HCT116 (cell line): ENCODE measurements around the gene SCAF4. TPM values are rescaled to one million over a fixed set of nuclear protein-coding genes. Genes with fewer than 3 reads are reported as not detected.

ENCODE experiments used
- ATAC-seq: fragments of 200-7000 bp; cut with Tn5 transposase; 2 replicates; pipeline ENCODE4 v1.9.1; 2020; ENCODE audit warnings: mild to moderate bottlenecking, moderate library complexity
- BruUV-seq: library from RNA; stranded (reverse); fragments of 400-500 nt; replicated peaks from 2 replicates; lab custom pipeline; 2021; lab: Mats Ljungman, UMichigan
- CTCF ChIA-PET: fragments of 300-600 bp; sonication (Branson Sonifier 250); formaldehyde crosslinking; loops from one replicate; lab custom pipeline; 2021; ENCODE audit warnings: antibody characterized with exemption; lab: Charles Lee
- POLR2A ChIA-PET: fragments of 300-600, 350-600 bp; sonication (Branson Sonifier 250); formaldehyde crosslinking; loops from one replicate; lab custom pipeline; 2021; ENCODE audit warnings: antibody characterized with exemption; lab: Charles Lee
- RAD21 ChIA-PET, 2 experiments: fragments of 300-600 bp; sonication (Branson Sonifier 250); formaldehyde crosslinking; loops; one replicate each; lab custom pipeline; 2023; ENCODE audit warnings: low total read pairs in 2 of 2; ENCODE audit not compliant: uncharacterized antibody in 2 of 2, unreplicated experiment in 2 of 2, low non-redundant PET in 1 of 2; lab: Charles Lee
- DNase-seq: peaks from one replicate; pipeline ENCODE4 v3.0.0-alpha.2; 2010; ENCODE audit warnings: low read depth, low spot score
- H2AFZ ChIP-seq: fragments of 200-600 bp; shearing (Covaris generic), sonication (generic); 2 replicates; pipeline ENCODE4 v1.6.1; 2017; ENCODE audit warnings: low read depth, mixed run types, mixed read lengths, antibody characterized with exemption, low read length; ENCODE audit not compliant: poor library complexity, severe bottlenecking
- H3K27ac ChIP-seq: 2 replicates; pipeline ENCODE4 v1.5.1; 2012; ENCODE audit warnings: low read depth, low read length
- H3K27me3 ChIP-seq: fragments of 200-600 bp; sonication (generic); 2 replicates; pipeline ENCODE4 v1.6.1; 2016; ENCODE audit warnings: mixed run types, low read length, mixed read lengths; ENCODE audit not compliant: insufficient read depth
- H3K36me3 ChIP-seq, 2 experiments: fragments of 200-500 bp in 1 of 2; fragments of 200-600 bp in 1 of 2; sonication (Bioruptor generic) in 1 of 2; sonication (generic) in 1 of 2; 2 replicates each; pipeline versions ENCODE4 v1.5.1 to v1.6.1; 2014 to 2016; ENCODE audit warnings: low read length in 2 of 2, inconsistent platforms in 1 of 2, mixed read lengths in 1 of 2, mixed run types in 1 of 2; ENCODE audit not compliant: insufficient read depth in 2 of 2, control insufficient read depth in 1 of 2
- H3K4me1 ChIP-seq, 2 experiments: fragments of 200-600 bp in 1 of 2; sonication (generic) in 1 of 2; 2 replicates each; pipeline versions ENCODE4 v1.5.1 to v1.6.1; 2012 to 2017; ENCODE audit warnings: low read length in 2 of 2, inconsistent platforms in 1 of 2, mild to moderate bottlenecking in 1 of 2, mixed read lengths in 1 of 2, mixed run types in 1 of 2, moderate library complexity in 1 of 2; ENCODE audit not compliant: insufficient read depth in 2 of 2, control insufficient read depth in 1 of 2
- H3K4me2 ChIP-seq: fragments of 200-600 bp; sonication (generic); 2 replicates; pipeline ENCODE4 v1.6.1; 2017; ENCODE audit warnings: mixed run types, low read length, mixed read lengths
- H3K4me3 ChIP-seq, 2 experiments: fragments of 200-600 bp in 1 of 2; sonication (generic) in 1 of 2; replicated peaks in 1 of 2; 2 replicates each; pipeline ENCODE4 v1.5.1; 2011 to 2016; ENCODE audit warnings: low read length in 2 of 2, control low read depth in 1 of 2, low read depth in 1 of 2, mild to moderate bottlenecking in 1 of 2, mixed read lengths in 1 of 2, mixed run types in 1 of 2
- H3K79me2 ChIP-seq: fragments of 200-600 bp; sonication (generic); 2 replicates; pipeline ENCODE4 v1.6.1; 2017; ENCODE audit warnings: mild to moderate bottlenecking, mixed run types, low read length, moderate library complexity, mixed read lengths; ENCODE audit not compliant: insufficient read depth
- H3K9ac ChIP-seq: fragments of 200-600 bp; sonication (generic); 2 replicates; pipeline ENCODE4 v1.6.1; 2016; ENCODE audit warnings: low read length, mixed read lengths
- H3K9me2 ChIP-seq: fragments of 200-600 bp; sonication (generic), shearing (Covaris generic); 2 replicates; pipeline ENCODE4 v1.6.1; 2017; ENCODE audit warnings: mixed run types, mild to moderate bottlenecking, moderate library complexity; ENCODE audit not compliant: insufficient read depth
- H3K9me3 ChIP-seq, 2 experiments: fragments of 200-500 bp in 1 of 2; fragments of 200-600 bp in 1 of 2; sonication (Bioruptor generic) in 1 of 2; sonication (generic) in 1 of 2; 2 replicates each; pipeline ENCODE4 v1.6.1; 2014 to 2017; ENCODE audit warnings: low read length in 2 of 2, mixed read lengths in 2 of 2, inconsistent platforms in 1 of 2, low read depth in 1 of 2, mild to moderate bottlenecking in 1 of 2, mixed run types in 1 of 2, moderate library complexity in 1 of 2; ENCODE audit not compliant: control insufficient read depth in 1 of 2, insufficient read depth in 1 of 2
- H4K20me1 ChIP-seq: fragments of 200-600 bp; sonication (generic), shearing (Covaris generic); 2 replicates; pipeline ENCODE4 v1.6.1; 2017; ENCODE audit warnings: mixed run types, mild to moderate bottlenecking, moderate library complexity; ENCODE audit not compliant: insufficient read depth
- CBX3 ChIP-seq: IDR thresholded peaks from 2 replicates; pipeline ENCODE4 v1.6.1; 2012; ENCODE audit warnings: low read depth
- CEBPB ChIP-seq: IDR thresholded peaks from 2 replicates; pipeline ENCODE4 v1.6.1; 2012; ENCODE audit warnings: low read depth
- EGR1 ChIP-seq: IDR thresholded peaks from 2 replicates; pipeline ENCODE4 v1.6.1; 2012; ENCODE audit warnings: low read depth
- ELF1 ChIP-seq: IDR thresholded peaks from 2 replicates; pipeline ENCODE4 v1.6.1; 2012; ENCODE audit warnings: low read depth, borderline replicate concordance
- EZH2phosphoT487 ChIP-seq: fragments of 200-600 bp; IDR thresholded peaks from 2 replicates; pipeline ENCODE4 v1.6.1; 2018; ENCODE audit warnings: antibody characterized with exemption, borderline replicate concordance
- FOSL1 ChIP-seq: IDR thresholded peaks from 2 replicates; pipeline ENCODE4 v1.6.1; 2012; ENCODE audit warnings: low read depth
- JUND ChIP-seq: IDR thresholded peaks from 2 replicates; pipeline ENCODE4 v1.6.1; 2012
- POLR2A ChIP-seq: IDR thresholded peaks from 2 replicates; pipeline ENCODE4 v1.7.0; 2011; ENCODE audit warnings: borderline replicate concordance; ENCODE audit not compliant: insufficient read depth, insufficient read length; ENCODE audit errors: extremely low read depth
- POLR2AphosphoS5 ChIP-seq: IDR thresholded peaks from 2 replicates; pipeline ENCODE4 v1.6.1; 2011; ENCODE audit warnings: mild to moderate bottlenecking, low read depth, low read length, moderate library complexity
- SIN3A ChIP-seq: IDR thresholded peaks from 2 replicates; pipeline ENCODE4 v1.6.1; 2012; ENCODE audit warnings: low read depth
- SP1 ChIP-seq: IDR thresholded peaks from 2 replicates; pipeline ENCODE4 v1.6.1; 2012; ENCODE audit warnings: low read depth
- TCF7L2 ChIP-seq: IDR thresholded peaks from 2 replicates; pipeline ENCODE4 v1.7.0; 2011; ENCODE audit warnings: borderline replicate concordance, inconsistent platforms; ENCODE audit not compliant: insufficient read depth, insufficient read length; ENCODE audit errors: extremely low read depth
- YY1 ChIP-seq: IDR thresholded peaks from 2 replicates; pipeline ENCODE4 v1.6.1; 2011; ENCODE audit warnings: low read length, low read depth, moderate library complexity, mild to moderate bottlenecking; ENCODE audit not compliant: insufficient replicate concordance; ENCODE audit errors: extremely low read depth
- intact Hi-C: fragments of 100-400 bp; cut with micrococcal nuclease; formaldehyde crosslinking; loops from 2 replicates; pipeline ENCODE4 v1.10.0; 2022
- total RNA-seq: library from RNA; stranded (reverse); gene quantifications from one replicate; pipeline ENCODE4 v1.2.1, GENCODE V29; 2021; ENCODE audit not compliant: unreplicated experiment
- TF ChIP-seq, protein P1 (sequence below): IDR thresholded peaks from 2 replicates; pipeline ENCODE4 v1.6.1; 2012
- TF ChIP-seq, protein P2 (sequence below): IDR thresholded peaks from 2 replicates; pipeline ENCODE4 v1.6.1; 2011; ENCODE audit warnings: mild to moderate bottlenecking, low read length, moderate library complexity; ENCODE audit not compliant: insufficient replicate concordance; ENCODE audit errors: extremely low read depth

Gene SCAF4
- total RNA-seq, 1 experiment from 2014 or later: 31.1 TPM

DNA sequence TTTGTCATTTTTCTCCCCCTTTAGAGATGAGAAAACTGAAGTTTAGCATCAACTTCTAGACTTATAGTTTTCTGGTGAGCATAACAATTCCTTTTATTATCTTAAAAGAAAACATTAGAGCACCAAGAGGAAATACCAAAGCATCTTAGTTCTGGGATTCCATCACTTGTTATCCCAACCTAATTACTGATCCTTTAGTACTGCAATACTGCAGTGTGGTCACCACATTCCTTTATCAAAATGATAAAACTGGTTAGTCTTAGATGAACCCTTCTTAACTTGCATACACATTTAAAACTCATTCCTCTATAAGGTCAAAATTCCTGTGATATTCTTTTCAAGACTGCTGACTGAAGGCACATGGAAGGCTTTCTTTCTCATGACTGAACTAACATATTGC, 49.3 kb downstream of the SCAF4 start:
- Histone ChIP-seq H3K27me3 (no peaks in the 10 kb centered on the region), H3K36me3 (peaks cover 28 to 37% of the 10 kb centered on the region in 2 experiments), H2AFZ (no peak overlapping the region), H3K4me2 (no peak overlapping the region), H3K9me3 (no peaks in the 10 kb centered on the region), H3K27ac (no peak overlapping the region), H3K4me1 (no peaks in the 10 kb centered on the region), H4K20me1 (peaks cover 17% of the 10 kb centered on the region; the same call in 1 of the 2 replicates), H3K79me2 (peaks cover 30% of the 10 kb centered on the region), H3K9me2 (no peaks in the 10 kb centered on the region), H3K9ac (no peak overlapping the region), H3K4me3 (no peak overlapping the region)
- no peak for DNase-seq
- intact Hi-C loops: no loop called here
- ChIA-PET RAD21 (no interaction called here), CTCF (no interaction called here), POLR2A (no interaction called here)
- no peak for ATAC-seq
- TF ChIP-seq CEBPB (no peak), JUND (no peak), CBX3 (no peak), POLR2A (no peak)
- BruUV-seq: no TSS peak

DNA sequence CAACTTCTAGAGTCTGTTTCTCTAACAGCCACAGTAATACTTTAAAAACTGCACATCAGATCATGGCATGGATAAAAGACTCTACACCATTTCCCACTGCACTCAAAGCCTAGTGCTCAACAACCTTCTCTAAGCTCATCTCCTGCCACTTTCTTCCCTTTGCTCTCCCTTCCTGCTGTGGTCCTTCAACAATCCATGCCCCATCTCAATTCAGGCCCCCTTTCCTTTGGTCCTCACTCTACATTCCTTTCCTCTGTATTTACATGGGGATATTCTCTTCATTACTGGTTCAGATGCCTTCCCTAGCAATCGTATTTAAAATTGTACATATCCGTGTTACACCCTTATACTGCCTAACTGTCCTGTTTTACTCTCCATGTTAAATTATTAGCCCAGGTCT, 53.4 kb downstream of the SCAF4 start:
- H3K4me1 ChIP-seq: no peaks in the 10 kb centered on the region
- H3K79me2 ChIP-seq: peaks cover 11% of the 10 kb centered on the region
- peaks cover 9 to 11% of the 10 kb centered on the region in 2 experiments for H3K36me3 ChIP-seq
- intact Hi-C loops: no loop called here
- ChIA-PET POLR2A (no interaction called here), CTCF (no interaction called here), RAD21 (no interaction called here)
- H3K9ac ChIP-seq: no peak overlapping the region
- no peak overlapping the region for H3K4me2 ChIP-seq
- DNase-seq (no peak), ATAC-seq (no peak)
- TF ChIP-seq FOSL1 (no peak), CEBPB (no peak), CBX3 (no peak), SIN3A (no peak), SP1 (no peak), TCF7L2 (no peak), POLR2AphosphoS5 (no peak), EZH2phosphoT487 (no peak), EGR1 (no peak), ELF1 (no peak), YY1 (no peak), JUND (no peak)
- TF ChIP-seq, protein P1, sequence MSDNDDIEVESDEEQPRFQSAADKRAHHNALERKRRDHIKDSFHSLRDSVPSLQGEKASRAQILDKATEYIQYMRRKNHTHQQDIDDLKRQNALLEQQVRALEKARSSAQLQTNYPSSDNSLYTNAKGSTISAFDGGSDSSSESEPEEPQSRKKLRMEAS: no peak
- TF ChIP-seq, protein P2, sequence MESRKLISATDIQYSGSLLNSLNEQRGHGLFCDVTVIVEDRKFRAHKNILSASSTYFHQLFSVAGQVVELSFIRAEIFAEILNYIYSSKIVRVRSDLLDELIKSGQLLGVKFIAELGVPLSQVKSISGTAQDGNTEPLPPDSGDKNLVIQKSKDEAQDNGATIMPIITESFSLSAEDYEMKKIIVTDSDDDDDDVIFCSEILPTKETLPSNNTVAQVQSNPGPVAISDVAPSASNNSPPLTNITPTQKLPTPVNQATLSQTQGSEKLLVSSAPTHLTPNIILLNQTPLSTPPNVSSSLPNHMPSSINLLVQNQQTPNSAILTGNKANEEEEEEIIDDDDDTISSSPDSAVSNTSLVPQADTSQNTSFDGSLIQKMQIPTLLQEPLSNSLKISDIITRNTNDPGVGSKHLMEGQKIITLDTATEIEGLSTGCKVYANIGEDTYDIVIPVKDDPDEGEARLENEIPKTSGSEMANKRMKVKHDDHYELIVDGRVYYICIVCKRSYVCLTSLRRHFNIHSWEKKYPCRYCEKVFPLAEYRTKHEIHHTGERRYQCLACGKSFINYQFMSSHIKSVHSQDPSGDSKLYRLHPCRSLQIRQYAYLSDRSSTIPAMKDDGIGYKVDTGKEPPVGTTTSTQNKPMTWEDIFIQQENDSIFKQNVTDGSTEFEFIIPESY: no peak
- H3K9me3 ChIP-seq: no peaks in the 10 kb centered on the region
- H3K27ac ChIP-seq: no peak overlapping the region
- no peak overlapping the region for H2AFZ ChIP-seq
- no peak overlapping the region for H3K4me3 ChIP-seq
- H4K20me1 ChIP-seq: 0 out of 2 replicates have a peak, but pooled peaks cover 11% of the 10 kb centered on the region
- H3K27me3 ChIP-seq: no peaks in the 10 kb centered on the region
- H3K9me2 ChIP-seq: no peaks in the 10 kb centered on the region
- BruUV-seq: no TSS peak
